ENCODE measurements around the gene CD276. TPM values are rescaled to one million over a fixed set of nuclear protein-coding genes. Genes with fewer than 3 reads are reported as not detected.

Gene CD276
- total RNA-seq, 2 experiments from 2014 or later = not detected

DNA sequence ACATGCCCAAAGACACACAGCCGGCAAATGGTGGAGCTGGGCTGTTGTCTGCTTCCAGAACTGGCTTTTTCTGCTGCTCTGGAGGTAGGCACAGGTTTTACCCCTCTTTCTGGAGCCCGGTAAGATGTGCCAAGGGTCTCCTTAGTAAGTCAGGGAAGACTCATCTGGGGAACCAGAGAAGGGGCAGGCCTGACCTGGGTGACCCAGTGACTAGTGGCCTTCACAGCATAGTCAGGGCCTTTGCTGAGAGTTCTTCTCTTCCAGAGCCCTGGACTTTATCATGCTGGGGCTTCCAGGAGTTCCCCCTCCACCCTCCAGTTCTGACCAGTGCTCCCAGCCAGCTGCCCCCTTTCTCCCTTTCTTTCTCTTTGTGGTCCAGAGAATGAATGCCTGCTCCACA lies 3.2 kb downstream of the CD276 start:
- CTCF ChIA-PET (ENCODE audit: unreplicated experiment) = no interaction called here
- DNase-seq (ENCODE audit: low spot score) = no peak
- intact Hi-C loops (cut with micrococcal nuclease; ENCODE audit: unreplicated experiment) = no loop called here
- no peak for TF ChIP-seq EZH2phosphoT487 (IDR thresholded peaks at IDR 0.05; ENCODE audit: borderline replicate concordance, low read depth, low read length)
- TF ChIP-seq, protein P1, sequence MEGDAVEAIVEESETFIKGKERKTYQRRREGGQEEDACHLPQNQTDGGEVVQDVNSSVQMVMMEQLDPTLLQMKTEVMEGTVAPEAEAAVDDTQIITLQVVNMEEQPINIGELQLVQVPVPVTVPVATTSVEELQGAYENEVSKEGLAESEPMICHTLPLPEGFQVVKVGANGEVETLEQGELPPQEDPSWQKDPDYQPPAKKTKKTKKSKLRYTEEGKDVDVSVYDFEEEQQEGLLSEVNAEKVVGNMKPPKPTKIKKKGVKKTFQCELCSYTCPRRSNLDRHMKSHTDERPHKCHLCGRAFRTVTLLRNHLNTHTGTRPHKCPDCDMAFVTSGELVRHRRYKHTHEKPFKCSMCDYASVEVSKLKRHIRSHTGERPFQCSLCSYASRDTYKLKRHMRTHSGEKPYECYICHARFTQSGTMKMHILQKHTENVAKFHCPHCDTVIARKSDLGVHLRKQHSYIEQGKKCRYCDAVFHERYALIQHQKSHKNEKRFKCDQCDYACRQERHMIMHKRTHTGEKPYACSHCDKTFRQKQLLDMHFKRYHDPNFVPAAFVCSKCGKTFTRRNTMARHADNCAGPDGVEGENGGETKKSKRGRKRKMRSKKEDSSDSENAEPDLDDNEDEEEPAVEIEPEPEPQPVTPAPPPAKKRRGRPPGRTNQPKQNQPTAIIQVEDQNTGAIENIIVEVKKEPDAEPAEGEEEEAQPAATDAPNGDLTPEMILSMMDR (conservative IDR thresholded peaks at IDR 0.05; ENCODE audit: low read length) = no peak
- Histone ChIP-seq H3K79me2 (ENCODE audit: insufficient read depth, low read depth, low read length) (no peaks in the 10 kb centered on the region), H3K9me3 (ENCODE audit: low read length) (no peaks in the 10 kb centered on the region), H3K4me1 (ENCODE audit: insufficient read depth, low read length, poor library complexity, severe bottlenecking) (no peaks in the 10 kb centered on the region), H3K9me2 (ENCODE audit: insufficient read depth, low read length) (no peaks in the 10 kb centered on the region), H3K4me3 (ENCODE audit: low read depth, low read length, poor library complexity, severe bottlenecking) (no peak overlapping the region), H2AFZ (ENCODE audit: low read length) (no peak overlapping the region), H3K27ac (ENCODE audit: low read depth, low read length, poor library complexity, severe bottlenecking) (no peak overlapping the region), H4K20me1 (ENCODE audit: insufficient read depth, low read length) (no peaks in the 10 kb centered on the region), H3K4me2 (ENCODE audit: low read length) (no peak overlapping the region), H3K36me3 (ENCODE audit: insufficient read depth, low read length) (no peaks in the 10 kb centered on the region)
- no TSS peak for BruUV-seq (replicated peaks)
- POLR2A ChIA-PET = no interaction called here

DNA sequence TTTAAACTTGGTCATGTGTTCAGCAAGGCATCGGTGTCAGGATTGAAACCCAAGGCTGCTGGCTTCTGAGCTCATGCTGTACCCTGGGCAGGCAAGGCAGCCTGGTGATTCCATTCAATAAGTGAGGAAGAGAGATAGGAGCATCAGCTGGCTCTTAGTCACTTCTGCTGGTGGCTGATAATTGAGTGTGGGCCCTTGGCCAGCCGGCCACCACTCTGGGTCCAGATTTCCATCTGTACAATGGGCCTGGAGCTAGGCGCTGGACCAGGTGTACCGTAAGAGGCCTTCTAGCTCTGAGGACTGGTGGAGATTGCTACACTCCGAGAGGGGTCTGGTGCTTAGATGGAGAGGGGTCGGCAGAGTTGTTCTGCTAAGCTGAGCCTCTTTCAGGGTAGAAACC lies 4.3 kb downstream of the CD276 start:
- H3K4me1 ChIP-seq (ENCODE audit: insufficient read depth, low read length, poor library complexity, severe bottlenecking) = no peaks in the 10 kb centered on the region
- intact Hi-C loops (cut with micrococcal nuclease; ENCODE audit: unreplicated experiment) = no loop called here
- ChIA-PET CTCF (ENCODE audit: unreplicated experiment) (no interaction called here), POLR2A (no interaction called here)
- H3K79me2 ChIP-seq (ENCODE audit: insufficient read depth, low read depth, low read length) = no peaks in the 10 kb centered on the region
- H2AFZ ChIP-seq (ENCODE audit: low read length) = no peak overlapping the region
- H3K27ac ChIP-seq (ENCODE audit: low read depth, low read length, poor library complexity, severe bottlenecking) = no peak overlapping the region
- no peak overlapping the region for H3K4me2 ChIP-seq (ENCODE audit: low read length)
- no peak for DNase-seq (ENCODE audit: low spot score)
- H3K4me3 ChIP-seq (ENCODE audit: low read depth, low read length, poor library complexity, severe bottlenecking) = no peak overlapping the region
- no peaks in the 10 kb centered on the region for H3K9me2 ChIP-seq (ENCODE audit: insufficient read depth, low read length)
- no peak for TF ChIP-seq EZH2phosphoT487 (IDR thresholded peaks at IDR 0.05; ENCODE audit: borderline replicate concordance, low read depth, low read length)
- TF ChIP-seq, protein P1 (conservative IDR thresholded peaks at IDR 0.05; ENCODE audit: low read length) = no peak
- no peaks in the 10 kb centered on the region for H4K20me1 ChIP-seq (ENCODE audit: insufficient read depth, low read length)
- BruUV-seq (replicated peaks) = no TSS peak
- H3K9me3 ChIP-seq (ENCODE audit: low read length) = no peaks in the 10 kb centered on the region
- H3K36me3 ChIP-seq (ENCODE audit: insufficient read depth, low read length) = no peaks in the 10 kb centered on the region

DNA sequence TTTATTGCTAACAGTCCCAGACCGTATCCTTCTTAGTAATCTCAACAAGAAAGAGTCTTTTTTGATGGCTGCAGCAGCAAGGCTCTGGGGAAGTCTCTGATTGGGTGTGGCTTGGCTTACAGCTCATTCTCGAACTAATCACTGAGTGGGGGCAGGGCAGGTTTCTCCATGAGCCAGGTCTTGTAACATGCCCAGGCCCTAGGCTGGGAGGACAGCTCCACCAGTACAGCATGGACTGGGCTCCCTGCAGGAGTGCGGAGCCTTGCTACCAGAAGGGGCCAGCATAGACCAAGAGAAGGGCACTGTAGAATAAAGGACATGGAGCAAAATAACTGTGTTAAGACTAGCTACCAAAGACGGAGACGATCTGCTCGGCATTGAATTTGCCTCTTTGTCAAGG lies 7.2 kb downstream of the CD276 start:
- no peaks in the 10 kb centered on the region for H3K9me3 ChIP-seq (ENCODE audit: low read length)
- H4K20me1 ChIP-seq (ENCODE audit: insufficient read depth, low read length) = no peaks in the 10 kb centered on the region
- no peak for DNase-seq (ENCODE audit: low spot score)
- H3K4me1 ChIP-seq (ENCODE audit: insufficient read depth, low read length, poor library complexity, severe bottlenecking) = no peaks in the 10 kb centered on the region
- CTCF ChIA-PET (ENCODE audit: unreplicated experiment) = no interaction called here
- H2AFZ ChIP-seq (ENCODE audit: low read length) = no peak overlapping the region
- no peak overlapping the region for H3K4me3 ChIP-seq (ENCODE audit: low read depth, low read length, poor library complexity, severe bottlenecking)
- no peaks in the 10 kb centered on the region for H3K9me2 ChIP-seq (ENCODE audit: insufficient read depth, low read length)
- no TSS peak for BruUV-seq (replicated peaks)
- POLR2A ChIA-PET = no interaction called here
- no peak for TF ChIP-seq EZH2phosphoT487 (IDR thresholded peaks at IDR 0.05; ENCODE audit: borderline replicate concordance, low read depth, low read length)
- TF ChIP-seq, protein P1 (conservative IDR thresholded peaks at IDR 0.05; ENCODE audit: low read length) = no peak
- intact Hi-C loops (cut with micrococcal nuclease; ENCODE audit: unreplicated experiment) = no loop called here
- no peaks in the 10 kb centered on the region for H3K79me2 ChIP-seq (ENCODE audit: insufficient read depth, low read depth, low read length)
- H3K36me3 ChIP-seq (ENCODE audit: insufficient read depth, low read length) = no peaks in the 10 kb centered on the region
- H3K4me2 ChIP-seq (ENCODE audit: low read length) = no peak overlapping the region
- no peak overlapping the region for H3K27ac ChIP-seq (ENCODE audit: low read depth, low read length, poor library complexity, severe bottlenecking)

Measured in OCI-LY7 (cell line).